ENCODE results near the gene TRIM71.

- TF ChIP-seq POLR2A (IDR thresholded peaks at IDR 0.05; ENCODE audit: low read length) (no peak), GATA1 (IDR thresholded peaks at IDR 0.05; ENCODE audit: low read depth, low read length) (no peak)
These were observed 39.4 kb upstream of the TRIM71 start for GRCh38 chr3:32778389-32778788.
